ENCODE results near the gene KRT86. TPM values are rescaled to one million over a fixed set of nuclear protein-coding genes. Genes with fewer than 3 reads are reported as not detected.

KRT86 gene
- total and polyA plus RNA-seq, 8 donors = 0.07 to 1.7 (median 0.24) TPM; not detected in 1

GRCh38 chr12:52349196-52349595, 74.8 kb downstream of the KRT86 start:
- no peak for TF ChIP-seq CTCF (IDR thresholded peaks at IDR 0.05)
- no peak for ATAC-seq
- no peak overlapping the region for H3K27ac ChIP-seq
- H3K4me3 ChIP-seq = no peak overlapping the region
- H3K36me3 ChIP-seq = no peaks in the 10 kb centered on the region
- H3K27me3 ChIP-seq = peaks cover 0 to 4% of the 10 kb centered on the region in 2 donors
- H3K9me3 ChIP-seq = no peaks in the 10 kb centered on the region
- H3K4me1 ChIP-seq = peaks cover 0 to 6% of the 10 kb centered on the region in 2 donors
- DNase-seq = no peak
- intact Hi-C loops (cut with DNase I) = no loop called here

- intact Hi-C loops (cut with DNase I) = no loop called here
- no peak for TF ChIP-seq CTCF (IDR thresholded peaks at IDR 0.05)
- H3K9me3 ChIP-seq = no peaks in the 10 kb centered on the region
- H3K27ac ChIP-seq = no peak overlapping the region
- peaks cover 0 to 6% of the 10 kb centered on the region in 2 donors for H3K4me1 ChIP-seq
- DNase-seq = no peak
- H3K36me3 ChIP-seq = no peaks in the 10 kb centered on the region
- peaks cover 0 to 4% of the 10 kb centered on the region in 2 donors for H3K27me3 ChIP-seq
- no peak for ATAC-seq
- H3K4me3 ChIP-seq = no peak overlapping the region
Measured at GRCh38 chr12:52350021-52350620, 75.7 kb downstream of the KRT86 start.

- DNase-seq (no peak), ATAC-seq (no peak)
- Histone ChIP-seq H3K27me3 (peaks cover 0 to 5% of the 10 kb centered on the region in 2 donors), H3K4me1 (peaks cover 0 to 5% of the 10 kb centered on the region in 2 donors), H3K36me3 (no peaks in the 10 kb centered on the region), H3K27ac (no peak overlapping the region), H3K4me3 (no peak overlapping the region), H3K9me3 (no peaks in the 10 kb centered on the region)
- intact Hi-C loops (cut with DNase I) = no loop called here
- no peak for TF ChIP-seq CTCF (IDR thresholded peaks at IDR 0.05)
Measured at GRCh38 chr12:52350786-52351185, 76.3 kb downstream of the KRT86 start.

GRCh38 chr12:52351196-52352059, 77.0 kb downstream of the KRT86 start:
- Histone ChIP-seq H3K4me3 (no peak overlapping the region), H3K9me3 (no peaks in the 10 kb centered on the region), H3K27me3 (peaks cover 0 to 11% of the 10 kb centered on the region in 2 donors), H3K4me1 (no peaks in the 10 kb centered on the region), H3K27ac (no peak overlapping the region), H3K36me3 (no peaks in the 10 kb centered on the region)
- DNase-seq = no peak
- intact Hi-C loops (cut with DNase I) = no loop called here
- ATAC-seq = no peak
- TF ChIP-seq CTCF (IDR thresholded peaks at IDR 0.05) = no peak

GRCh38 chr12:52352951-52353350, 78.5 kb downstream of the KRT86 start:
- Histone ChIP-seq H3K36me3 (no peaks in the 10 kb centered on the region), H3K27ac (no peak overlapping the region), H3K4me3 (no peak overlapping the region), H3K4me1 (no peaks in the 10 kb centered on the region), H3K9me3 (no peaks in the 10 kb centered on the region), H3K27me3 (peaks cover 0 to 15% of the 10 kb centered on the region in 2 donors)
- DNase-seq (no peak), ATAC-seq (no peak)
- TF ChIP-seq CTCF (IDR thresholded peaks at IDR 0.05) = no peak
- intact Hi-C loops (cut with DNase I) = no loop called here

Measured in left lung (tissue), 10 donors.